Measurements from ENCODE around the gene USH2A. TPM values are rescaled to one million over a fixed set of nuclear protein-coding genes. Genes with fewer than 3 reads are reported as not detected.
"Not testable (repeated sequence)": the region's sequence is repeated elsewhere in the genome, so short reads cannot be mapped to it uniquely, and the experiment has no call there.

USH2A gene
- total RNA-seq, 2 experiments from 2014 or later, result not detected

DNA sequence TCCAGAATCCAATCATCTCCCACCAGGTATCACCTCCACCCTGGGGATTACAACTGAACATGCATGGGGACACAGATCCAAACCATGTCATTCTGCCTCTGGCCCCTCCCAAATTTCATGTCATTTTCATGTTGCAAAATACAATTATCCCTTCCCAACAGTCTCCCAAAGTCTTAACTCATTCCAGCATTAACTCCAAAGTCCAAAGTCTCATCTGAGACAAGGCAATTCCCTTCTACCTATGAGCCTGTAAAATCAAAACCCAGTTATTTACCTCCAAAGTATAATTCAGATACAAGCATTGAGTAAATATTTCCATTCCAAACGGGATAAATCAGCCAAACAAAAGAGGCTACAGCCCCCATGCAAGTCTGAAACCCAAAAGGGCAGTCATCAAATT is 73.1 kb downstream of the USH2A start:
- Histone ChIP-seq H3K4me1 (ENCODE audit: insufficient read depth, low read length) (no peaks in the 10 kb centered on the region), H3K27me3 (ENCODE audit: control insufficient read depth in 1 of 2, insufficient read depth in 2 of 2, low read length in 2 of 2) (no peaks in the 10 kb centered on the region), H3K4me3 (ENCODE audit: low read length) (no peak overlapping the region), H3K9me3 (ENCODE audit: control insufficient read depth in 1 of 2, insufficient read depth in 1 of 2, low read length in 2 of 2) (peaks cover 6 to 7% of the 10 kb centered on the region in 2 experiments), H3K36me3 (ENCODE audit: insufficient read depth, low read length) (no peaks in the 10 kb centered on the region), H3K27ac (ENCODE audit: low read depth in 1 of 2, low read length in 2 of 2) (no peak overlapping the region)
- intact Hi-C loops (cut with DNase I, micrococcal nuclease), result no loop called here
- Mint-ChIP-seq H3K4me1 (ENCODE audit: low read depth) (no peaks in the 10 kb centered on the region), H3K4me3 (no peak overlapping the region), H3K9me3 (peaks cover 4% of the 10 kb centered on the region), H3K27me3 (no peaks in the 10 kb centered on the region), H3K27ac (no peak overlapping the region), H3K36me3 (ENCODE audit: low read depth) (no peaks in the 10 kb centered on the region)
- no peak for DNase-seq
- ChIA-PET CTCF (no interaction called here), POLR2A (no interaction called here)
- ATAC-seq (ENCODE audit: poor library complexity), result no peak
- TF ChIP-seq, protein P1, sequence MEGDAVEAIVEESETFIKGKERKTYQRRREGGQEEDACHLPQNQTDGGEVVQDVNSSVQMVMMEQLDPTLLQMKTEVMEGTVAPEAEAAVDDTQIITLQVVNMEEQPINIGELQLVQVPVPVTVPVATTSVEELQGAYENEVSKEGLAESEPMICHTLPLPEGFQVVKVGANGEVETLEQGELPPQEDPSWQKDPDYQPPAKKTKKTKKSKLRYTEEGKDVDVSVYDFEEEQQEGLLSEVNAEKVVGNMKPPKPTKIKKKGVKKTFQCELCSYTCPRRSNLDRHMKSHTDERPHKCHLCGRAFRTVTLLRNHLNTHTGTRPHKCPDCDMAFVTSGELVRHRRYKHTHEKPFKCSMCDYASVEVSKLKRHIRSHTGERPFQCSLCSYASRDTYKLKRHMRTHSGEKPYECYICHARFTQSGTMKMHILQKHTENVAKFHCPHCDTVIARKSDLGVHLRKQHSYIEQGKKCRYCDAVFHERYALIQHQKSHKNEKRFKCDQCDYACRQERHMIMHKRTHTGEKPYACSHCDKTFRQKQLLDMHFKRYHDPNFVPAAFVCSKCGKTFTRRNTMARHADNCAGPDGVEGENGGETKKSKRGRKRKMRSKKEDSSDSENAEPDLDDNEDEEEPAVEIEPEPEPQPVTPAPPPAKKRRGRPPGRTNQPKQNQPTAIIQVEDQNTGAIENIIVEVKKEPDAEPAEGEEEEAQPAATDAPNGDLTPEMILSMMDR (IDR thresholded peaks at IDR 0.05), result no peak

GRCh38 chr1:216346526-216346925 is 76.7 kb downstream of the USH2A start:
- Mint-ChIP-seq H3K9me3 (peaks cover 13% of the 10 kb centered on the region), H3K36me3 (ENCODE audit: low read depth) (no peaks in the 10 kb centered on the region), H3K27ac (no peak overlapping the region), H3K4me3 (no peak overlapping the region), H3K4me1 (ENCODE audit: low read depth) (no peaks in the 10 kb centered on the region), H3K27me3 (no peaks in the 10 kb centered on the region)
- DNase-seq (no peak), ATAC-seq (ENCODE audit: poor library complexity) (no peak)
- Histone ChIP-seq H3K4me1 (ENCODE audit: insufficient read depth, low read length) (no peaks in the 10 kb centered on the region), H3K9me3 (ENCODE audit: control insufficient read depth in 1 of 2, insufficient read depth in 1 of 2, low read length in 2 of 2) (peaks cover 6 to 7% of the 10 kb centered on the region in 2 experiments), H3K27me3 (ENCODE audit: control insufficient read depth in 1 of 2, insufficient read depth in 2 of 2, low read length in 2 of 2) (no peaks in the 10 kb centered on the region), H3K36me3 (ENCODE audit: insufficient read depth, low read length) (no peaks in the 10 kb centered on the region), H3K27ac (ENCODE audit: low read depth in 1 of 2, low read length in 2 of 2) (no peak overlapping the region), H3K4me3 (ENCODE audit: low read length) (no peak overlapping the region)
- intact Hi-C loops (cut with DNase I, micrococcal nuclease), result no loop called here
- TF ChIP-seq, protein P1 (IDR thresholded peaks at IDR 0.05), result no peak
- ChIA-PET CTCF (no interaction called here), POLR2A (no interaction called here)

GRCh38 chr1:216340542-216340941 is 82.7 kb downstream of the USH2A start:
- H3K27me3 ChIP-seq (ENCODE audit: control insufficient read depth in 1 of 2, insufficient read depth in 2 of 2, low read length in 2 of 2); H3K4me1 ChIP-seq (ENCODE audit: insufficient read depth, low read length); ATAC-seq (ENCODE audit: poor library complexity); DNase-seq; intact Hi-C loops (cut with DNase I, micrococcal nuclease); H3K4me1 Mint-ChIP-seq (ENCODE audit: low read depth); H3K4me3 Mint-ChIP-seq; CTCF ChIA-PET; H3K27ac ChIP-seq (ENCODE audit: low read depth in 1 of 2, low read length in 2 of 2); POLR2A ChIA-PET; H3K4me3 ChIP-seq (ENCODE audit: low read length); H3K27me3 Mint-ChIP-seq; H3K36me3 Mint-ChIP-seq (ENCODE audit: low read depth); H3K9me3 ChIP-seq (ENCODE audit: control insufficient read depth in 1 of 2, insufficient read depth in 1 of 2, low read length in 2 of 2); H3K27ac Mint-ChIP-seq; H3K36me3 ChIP-seq (ENCODE audit: insufficient read depth, low read length): not testable (repeated sequence)
- H3K9me3 Mint-ChIP-seq, result peaks cover 12% of the 10 kb centered on the region

DNA sequence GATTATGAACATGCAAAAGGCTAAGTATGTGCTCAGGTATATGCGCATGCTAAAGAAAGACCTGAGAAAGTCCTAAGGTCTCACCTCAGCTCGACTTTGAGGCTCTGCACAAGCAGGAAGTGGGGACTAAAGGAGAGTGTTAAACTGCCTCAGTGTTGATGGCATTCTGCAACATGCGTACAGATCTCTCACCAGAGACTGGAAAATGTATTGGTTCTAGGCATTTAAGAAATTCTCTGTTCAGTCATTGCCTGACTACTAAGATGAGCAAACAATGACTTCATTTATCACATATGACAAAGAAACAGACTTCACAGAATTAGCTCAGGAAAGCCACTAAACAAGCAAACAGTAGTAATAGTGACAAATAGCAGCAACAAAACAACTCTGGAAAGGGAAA is 90.8 kb downstream of the USH2A start:
- H3K27me3 ChIP-seq (ENCODE audit: control insufficient read depth in 1 of 2, insufficient read depth in 2 of 2, low read length in 2 of 2), result no peaks in the 10 kb centered on the region
- peaks cover 0 to 4% of the 10 kb centered on the region in 2 experiments for H3K9me3 ChIP-seq (ENCODE audit: control insufficient read depth in 1 of 2, insufficient read depth in 1 of 2, low read length in 2 of 2)
- no peaks in the 10 kb centered on the region for H3K36me3 ChIP-seq (ENCODE audit: insufficient read depth, low read length)
- ChIA-PET POLR2A (no interaction called here), CTCF (interaction anchor here (1.0 kb wide), 1 partner anchor 12 kb away, joined by 4 read pairs; no protein-coding TSS in a partner anchor)
- H3K4me1 ChIP-seq (ENCODE audit: insufficient read depth, low read length), result no peaks in the 10 kb centered on the region
- TF ChIP-seq, protein P1 (IDR thresholded peaks at IDR 0.05), result no peak
- intact Hi-C loops (cut with DNase I, micrococcal nuclease), result no loop called here
- H3K27ac Mint-ChIP-seq, result no peak overlapping the region
- no peak overlapping the region for H3K4me3 Mint-ChIP-seq
- H3K27me3 Mint-ChIP-seq, result no peaks in the 10 kb centered on the region
- no peaks in the 10 kb centered on the region for H3K4me1 Mint-ChIP-seq (ENCODE audit: low read depth)
- DNase-seq (no peak), ATAC-seq (ENCODE audit: poor library complexity) (no peak)
- no peak overlapping the region for H3K27ac ChIP-seq (ENCODE audit: low read depth in 1 of 2, low read length in 2 of 2)
- peaks cover 7% of the 10 kb centered on the region for H3K9me3 Mint-ChIP-seq
- H3K4me3 ChIP-seq (ENCODE audit: low read length), result no peak overlapping the region
- no peaks in the 10 kb centered on the region for H3K36me3 Mint-ChIP-seq (ENCODE audit: low read depth)
